ENCODE results near the gene MAGI1.

DNA sequence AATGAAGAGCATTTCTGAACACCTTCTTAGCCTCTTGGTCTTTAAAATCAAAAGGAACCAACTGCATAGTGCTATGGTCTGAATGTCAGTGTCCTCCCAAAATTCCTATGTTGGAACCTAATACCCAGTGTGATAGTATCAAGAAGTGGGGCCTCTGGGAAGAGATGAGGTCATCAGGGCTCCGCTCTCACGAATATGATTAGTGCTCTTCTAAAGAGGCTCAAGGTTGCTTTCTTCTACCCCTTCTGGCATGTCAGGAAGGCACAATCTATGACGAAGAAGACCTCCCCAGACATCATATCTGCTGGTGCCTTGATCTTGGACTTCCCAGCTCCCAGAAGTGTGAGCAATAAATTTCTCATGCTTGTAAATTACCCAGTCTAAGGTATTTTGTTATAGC, 209.5 kb downstream of the MAGI1 start:
- TF ChIP-seq, protein P1, sequence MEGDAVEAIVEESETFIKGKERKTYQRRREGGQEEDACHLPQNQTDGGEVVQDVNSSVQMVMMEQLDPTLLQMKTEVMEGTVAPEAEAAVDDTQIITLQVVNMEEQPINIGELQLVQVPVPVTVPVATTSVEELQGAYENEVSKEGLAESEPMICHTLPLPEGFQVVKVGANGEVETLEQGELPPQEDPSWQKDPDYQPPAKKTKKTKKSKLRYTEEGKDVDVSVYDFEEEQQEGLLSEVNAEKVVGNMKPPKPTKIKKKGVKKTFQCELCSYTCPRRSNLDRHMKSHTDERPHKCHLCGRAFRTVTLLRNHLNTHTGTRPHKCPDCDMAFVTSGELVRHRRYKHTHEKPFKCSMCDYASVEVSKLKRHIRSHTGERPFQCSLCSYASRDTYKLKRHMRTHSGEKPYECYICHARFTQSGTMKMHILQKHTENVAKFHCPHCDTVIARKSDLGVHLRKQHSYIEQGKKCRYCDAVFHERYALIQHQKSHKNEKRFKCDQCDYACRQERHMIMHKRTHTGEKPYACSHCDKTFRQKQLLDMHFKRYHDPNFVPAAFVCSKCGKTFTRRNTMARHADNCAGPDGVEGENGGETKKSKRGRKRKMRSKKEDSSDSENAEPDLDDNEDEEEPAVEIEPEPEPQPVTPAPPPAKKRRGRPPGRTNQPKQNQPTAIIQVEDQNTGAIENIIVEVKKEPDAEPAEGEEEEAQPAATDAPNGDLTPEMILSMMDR (IDR thresholded peaks at IDR 0.05), result no peak
- TF ChIP-seq EZH2 (IDR thresholded peaks at IDR 0.05; ENCODE audit: borderline replicate concordance, insufficient read depth, low read depth, low read length, poor library complexity, severe bottlenecking), result no peak
